Astrocyte of the cerebellum (primary cell): ENCODE data around the gene SMCHD1.
"Not testable (repeated sequence)": the region's sequence is repeated elsewhere in the genome, so short reads cannot be mapped to it uniquely, and the experiment has no call there.

Experiments used
- DNase-seq: peaks from one replicate; pipeline ENCODE4 v3.0.0-alpha.2; 2011; ENCODE audit warnings: low read depth
- H3K4me3 ChIP-seq: 2 replicates; pipeline ENCODE4 v1.5.1; 2011; ENCODE audit warnings: mild to moderate bottlenecking, low read depth, low read length, moderate library complexity
- CTCF ChIP-seq: IDR thresholded peaks from 2 replicates; pipeline ENCODE4 v1.5.1; 2012; ENCODE audit warnings: low read length, low read depth, moderate library complexity, mild to moderate bottlenecking; ENCODE audit errors: missing control alignments
- in situ Hi-C: cut with HindIII; loops from 2 replicates; pipeline ENCODE4 v1.10.0; 2017; ENCODE audit warnings: low sequenced_read_pairs

Gene SMCHD1

GRCh38 chr18:2846636-2847316 is 191.2 kb downstream of the SMCHD1 start, which contains the start of gene EMILIN2:
EMILIN2 (plus strand) TSS chr18:2847006; CDS start chr18:2847189, 183 bp downstream.
- TF ChIP-seq CTCF = no peak
- peak within 1 kb of the TSS; percentile 53 for H3K4me3 ChIP-seq
- in situ Hi-C loops = no loop called here
- no peak for DNase-seq

- in situ Hi-C loops = no loop called here
- TF ChIP-seq CTCF = no peak
- peak overlapping the region; percentile 53 for H3K4me3 ChIP-seq
- DNase-seq = no peak
Observed at GRCh38 chr18:2847317-2848246, 192.1 kb downstream of the SMCHD1 start.

GRCh38 chr18:2848247-2849246 is 193.0 kb downstream of the SMCHD1 start:
- in situ Hi-C loops = no loop called here
- DNase-seq = no peak
- H3K4me3 ChIP-seq = peak overlapping the region; percentile 53
- no peak for TF ChIP-seq CTCF

- in situ Hi-C loops = no loop called here
Observed at GRCh38 chr18:2850816-2851215, 195.3 kb downstream of the SMCHD1 start.

GRCh38 chr18:2851771-2852170 is 196.2 kb downstream of the SMCHD1 start:
- in situ Hi-C loops = no loop called here
- no peak overlapping the region for H3K4me3 ChIP-seq
- DNase-seq = no peak
- TF ChIP-seq CTCF = no peak

More at GRCh38 chr18:2850816-2851215, 195.3 kb downstream of the SMCHD1 start:
- no peak for TF ChIP-seq CTCF
- no peak overlapping the region for H3K4me3 ChIP-seq
- DNase-seq = no peak

GRCh38 chr18:2852460-2852859 is 196.9 kb downstream of the SMCHD1 start:
- in situ Hi-C loops, H3K4me3 ChIP-seq, DNase-seq: not testable (repeated sequence)
